HG03521 (cell line): ENCODE measurements around the gene ZNF362.
"Not testable (repeated sequence)": the region's sequence is repeated elsewhere in the genome, so short reads cannot be mapped to it uniquely, and the experiment has no call there.

Experiments
- ATAC-seq: cut with Tn5 transposase; IDR thresholded peaks from one replicate; pipeline ENCODE4 v1.9.1; 2021; ENCODE audit warnings: mild to moderate bottlenecking, moderate library complexity; ENCODE audit not compliant: unreplicated experiment

The ZNF362 gene, protein sequence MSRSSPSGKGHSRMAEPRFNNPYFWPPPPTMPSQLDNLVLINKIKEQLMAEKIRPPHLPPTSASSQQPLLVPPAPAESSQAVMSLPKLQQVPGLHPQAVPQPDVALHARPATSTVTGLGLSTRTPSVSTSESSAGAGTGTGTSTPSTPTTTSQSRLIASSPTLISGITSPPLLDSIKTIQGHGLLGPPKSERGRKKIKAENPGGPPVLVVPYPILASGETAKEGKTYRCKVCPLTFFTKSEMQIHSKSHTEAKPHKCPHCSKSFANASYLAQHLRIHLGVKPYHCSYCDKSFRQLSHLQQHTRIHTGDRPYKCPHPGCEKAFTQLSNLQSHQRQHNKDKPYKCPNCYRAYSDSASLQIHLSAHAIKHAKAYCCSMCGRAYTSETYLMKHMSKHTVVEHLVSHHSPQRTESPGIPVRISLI

DNA sequence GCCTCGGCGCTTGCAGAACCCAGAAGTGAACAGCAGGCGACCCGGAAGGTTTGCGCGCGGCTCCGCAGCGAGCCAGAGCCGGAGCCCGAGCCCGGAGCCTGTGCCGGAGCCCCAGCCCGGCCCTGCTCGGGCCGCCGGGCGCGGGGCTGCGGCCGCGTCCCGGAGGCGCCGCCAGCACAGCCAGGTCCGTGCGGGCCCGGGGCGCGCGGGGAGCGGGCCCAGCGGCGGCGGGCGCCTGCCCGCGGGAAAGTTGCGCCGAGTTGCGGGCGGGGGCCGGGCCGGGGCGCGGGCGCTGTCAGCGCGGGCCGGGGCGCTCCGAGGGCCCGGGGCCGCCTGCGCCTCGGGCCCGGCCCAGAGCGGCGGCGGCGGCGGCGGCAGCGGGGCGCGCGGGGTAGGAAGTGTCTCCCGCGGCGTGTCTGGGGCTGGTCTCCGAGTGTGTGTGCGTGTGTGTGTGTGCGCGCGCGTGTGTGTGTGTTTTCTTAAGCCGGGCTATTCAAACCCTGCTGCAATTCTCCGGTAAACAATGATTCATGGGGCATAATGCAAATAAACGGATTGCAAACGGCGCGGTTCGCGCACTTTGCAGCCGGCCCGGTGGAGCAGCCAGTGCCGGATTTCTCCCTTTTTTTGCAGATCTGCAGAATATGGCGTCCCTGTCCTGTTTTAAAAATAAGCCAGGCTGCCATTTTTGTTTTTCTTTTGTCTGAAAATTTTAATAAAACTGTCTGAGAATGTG lies at the start of gene ZNF362:
ZNF362 (plus strand) TSS at position 22 of the 736 bp plus-strand sequence. CDS start 14,083 bp downstream, outside the sequence.
- ATAC-seq: peak; percentile 52

DNA sequence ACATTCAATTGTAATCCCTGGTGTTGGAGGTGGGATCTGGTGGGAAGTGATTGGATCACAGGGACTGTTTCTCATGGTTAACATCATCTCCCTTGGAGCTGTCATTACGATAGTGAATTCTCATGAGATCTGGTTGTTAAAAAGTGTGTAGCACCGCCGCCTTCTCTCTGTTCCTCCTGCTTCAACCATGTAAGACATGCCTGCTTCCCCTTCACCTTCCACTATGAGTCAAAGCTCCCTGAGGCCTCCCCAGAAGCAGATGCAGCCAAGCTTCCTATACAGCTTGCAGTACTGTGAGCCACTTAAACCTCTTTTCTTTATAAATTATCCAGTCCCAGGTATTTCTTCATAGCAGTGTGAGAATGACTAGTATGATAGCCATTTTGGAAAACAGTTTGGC lies 44.3 kb upstream of the ZNF362 start:
- ATAC-seq: no peak

DNA sequence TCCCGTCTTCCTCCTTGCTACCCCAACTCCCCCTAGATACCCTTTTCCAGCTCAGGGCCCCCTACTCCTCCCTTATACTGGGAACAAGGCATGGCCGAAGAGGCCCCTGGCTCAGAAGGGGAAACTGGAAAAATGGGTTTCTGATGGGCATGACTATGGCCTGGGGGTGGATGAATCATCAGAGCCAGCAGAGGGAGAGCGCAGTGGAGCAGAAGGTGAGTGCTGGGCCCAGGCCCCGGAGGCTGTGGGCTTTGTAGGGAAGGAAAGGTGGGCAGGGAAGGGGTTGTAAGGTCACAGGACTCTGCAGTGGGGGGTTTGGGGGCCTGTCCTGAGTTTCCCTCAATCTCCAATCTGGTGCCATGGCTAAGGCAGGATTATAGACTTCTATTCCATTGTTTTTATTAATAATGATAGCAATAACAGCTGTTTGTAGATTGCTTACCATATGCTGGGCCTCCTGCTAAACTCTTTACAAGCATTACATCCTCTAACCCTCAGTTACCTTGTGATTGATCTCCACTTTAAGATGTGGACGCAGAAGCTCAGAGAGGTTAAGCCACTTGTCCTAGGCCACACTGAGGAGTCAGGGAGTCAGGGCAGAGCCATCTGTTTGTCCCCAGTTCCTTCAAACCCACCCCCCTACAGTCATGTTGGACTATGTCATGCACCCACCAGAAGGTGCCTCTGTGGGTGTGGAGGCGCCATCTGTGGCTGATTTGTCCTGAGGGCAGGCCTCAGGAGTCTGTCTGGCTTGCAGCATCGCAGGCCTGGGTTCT lies 36.2 kb upstream of the ZNF362 start:
- no peak for ATAC-seq

DNA sequence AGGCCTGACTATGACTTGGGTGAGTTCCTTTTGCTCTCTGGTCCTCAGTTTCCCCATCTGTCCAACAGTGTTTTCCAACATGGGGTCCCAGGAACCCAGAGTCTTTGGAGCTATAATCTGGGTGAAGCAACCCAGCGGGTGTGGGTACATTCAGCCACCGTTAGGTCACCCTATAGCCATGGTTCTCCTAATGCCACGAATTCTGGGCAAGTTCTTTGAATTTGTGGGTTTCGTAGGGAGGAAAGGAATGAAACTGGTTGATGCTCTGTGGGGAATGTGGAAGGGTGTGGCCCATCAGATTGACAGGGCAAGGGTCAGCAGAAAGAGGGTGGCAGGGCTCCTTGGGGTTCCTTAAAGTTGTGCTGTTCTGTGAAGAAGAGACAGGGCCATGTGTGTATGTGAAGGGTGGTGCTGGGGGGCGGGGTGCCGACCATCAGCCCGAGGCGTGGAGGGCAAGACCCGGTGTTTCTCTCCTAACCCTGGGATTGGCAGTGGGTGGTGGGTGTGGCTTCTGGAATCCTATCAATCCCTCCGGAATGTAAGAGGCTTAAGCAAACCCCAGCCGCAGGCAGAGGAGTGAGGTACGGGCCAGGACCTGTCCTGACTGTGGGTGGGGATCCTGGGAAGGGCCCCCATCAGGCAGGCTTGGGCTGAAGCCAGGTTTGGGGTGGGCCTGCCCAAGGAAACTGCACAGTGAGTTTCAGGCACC lies 35.5 kb upstream of the ZNF362 start:
- no peak for ATAC-seq

DNA sequence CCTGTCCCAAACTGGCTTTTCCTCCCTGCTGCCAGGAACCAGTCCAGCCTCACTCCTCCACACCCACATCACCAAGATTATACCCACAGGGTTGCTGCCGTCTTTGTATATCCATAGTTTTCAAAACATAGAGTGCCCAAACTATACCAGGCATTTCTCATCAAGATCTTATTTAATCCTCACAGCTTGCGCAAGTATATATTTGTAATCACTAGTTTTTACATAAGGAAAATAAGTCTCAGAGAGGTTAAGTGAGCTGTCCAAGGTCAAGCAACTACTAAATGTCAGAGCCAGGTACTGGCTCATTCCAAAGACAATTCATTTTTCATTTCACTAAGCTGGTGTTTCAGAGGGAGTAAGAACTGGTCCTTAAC lies 34.9 kb upstream of the ZNF362 start:
- ATAC-seq: no peak

DNA sequence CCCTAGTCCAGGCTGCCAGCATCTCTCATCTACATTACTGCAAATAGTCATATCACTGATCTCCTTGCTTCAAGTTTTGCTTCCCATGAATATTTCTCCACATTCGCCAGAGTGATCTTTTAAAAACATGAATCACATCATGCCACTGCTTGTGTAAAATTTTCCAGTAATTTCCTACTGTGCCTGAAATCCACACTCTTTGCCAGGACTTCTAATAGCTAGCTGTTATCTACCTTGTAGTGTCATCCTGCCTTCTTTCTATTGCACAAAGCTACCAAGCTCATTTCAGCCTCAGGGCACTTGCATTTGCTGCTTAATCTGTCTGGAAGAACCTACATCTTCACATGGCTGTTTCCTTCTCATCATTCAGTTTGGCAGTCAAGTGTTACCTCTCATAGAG lies 33.9 kb upstream of the ZNF362 start:
- ATAC-seq: no peak

DNA sequence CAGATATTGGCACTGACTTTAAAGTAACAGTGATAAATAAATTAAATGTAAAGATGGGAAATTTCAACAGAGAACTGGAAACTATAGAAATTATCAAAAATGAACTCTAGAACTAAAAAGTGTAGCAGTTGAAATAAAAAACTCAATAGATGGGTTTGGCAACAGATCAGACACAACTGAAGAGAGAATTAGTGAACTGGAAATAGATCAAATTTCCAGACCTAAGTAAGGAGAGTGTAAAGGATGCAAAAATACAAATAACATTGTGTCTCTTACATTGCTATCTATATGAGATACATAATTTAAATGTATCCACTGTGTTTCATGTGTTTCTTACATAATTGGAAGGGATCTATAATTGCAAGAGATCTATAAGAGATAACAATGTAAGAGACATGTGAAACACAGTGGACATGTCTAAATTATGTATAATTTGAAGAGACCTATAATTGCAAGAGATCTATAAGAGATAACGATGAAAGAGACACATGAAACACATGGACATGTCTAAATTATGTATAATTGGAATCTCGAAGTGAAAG lies 32.1 kb upstream of the ZNF362 start:
- no peak for ATAC-seq

DNA sequence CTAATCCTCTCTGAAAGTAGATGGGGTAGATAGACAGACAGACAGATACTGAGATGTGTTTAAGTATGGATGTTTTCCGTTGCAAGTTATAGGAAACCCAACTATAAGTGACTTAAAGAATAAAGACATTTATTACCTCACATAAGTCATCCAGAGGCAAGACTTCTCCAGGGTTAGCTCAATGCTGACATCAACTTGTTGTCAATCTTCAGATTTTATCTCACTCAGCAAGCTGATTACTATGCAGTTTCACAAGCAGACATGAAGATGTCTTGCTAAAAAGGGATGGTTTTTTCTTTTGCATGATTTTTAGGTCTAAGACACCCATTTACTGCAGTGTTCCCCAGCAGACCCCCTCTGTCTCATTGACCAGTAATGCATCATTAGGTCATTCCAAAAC lies 30.7 kb upstream of the ZNF362 start:
- ATAC-seq: no peak

DNA sequence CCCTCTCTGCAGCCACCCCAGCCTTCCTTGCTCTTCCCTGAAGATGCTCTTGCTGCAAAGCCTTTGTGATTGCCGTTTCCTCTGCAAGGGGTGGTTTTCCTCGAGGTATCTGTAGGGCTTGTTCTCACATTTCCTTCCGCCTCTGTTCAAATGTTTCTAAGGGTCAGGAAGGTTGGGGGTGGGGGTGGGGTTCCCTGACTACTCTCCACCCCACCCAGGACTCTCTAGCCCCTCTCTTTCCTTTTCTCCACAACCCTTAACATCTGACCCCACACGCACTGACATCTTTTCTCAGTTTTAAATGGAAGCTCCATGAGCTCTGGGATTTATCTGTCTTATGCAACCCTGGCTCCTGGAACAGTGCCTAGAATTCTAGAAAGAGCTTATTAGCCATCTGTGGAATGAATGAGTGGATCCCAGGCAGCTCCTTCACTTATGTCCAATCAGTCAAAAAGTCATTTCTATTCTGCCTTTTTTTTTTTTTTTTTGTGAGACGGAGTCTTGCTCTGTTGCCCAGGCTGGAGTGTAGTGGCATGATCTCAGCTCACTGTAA lies 27.3 kb upstream of the ZNF362 start:
- no peak for ATAC-seq

DNA sequence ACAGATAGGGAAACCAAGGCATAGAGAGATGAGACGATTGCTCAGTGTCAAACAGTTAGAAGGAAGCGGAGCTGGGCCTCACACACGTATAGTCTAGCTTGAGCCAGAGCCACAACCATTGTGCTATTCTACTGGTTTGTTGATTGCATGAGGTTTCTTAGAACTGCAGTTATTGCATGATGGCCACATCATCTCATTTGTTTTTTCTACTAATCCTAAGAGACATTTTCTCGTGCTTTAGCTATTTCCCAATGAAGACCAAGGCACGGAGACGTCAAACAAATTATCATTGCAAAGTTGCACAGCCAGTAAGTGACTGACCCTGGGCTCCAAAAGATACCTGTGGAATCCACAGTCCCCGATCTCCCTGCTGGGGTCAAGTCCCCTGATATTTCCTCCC lies 25.1 kb upstream of the ZNF362 start:
- ATAC-seq: no peak

DNA sequence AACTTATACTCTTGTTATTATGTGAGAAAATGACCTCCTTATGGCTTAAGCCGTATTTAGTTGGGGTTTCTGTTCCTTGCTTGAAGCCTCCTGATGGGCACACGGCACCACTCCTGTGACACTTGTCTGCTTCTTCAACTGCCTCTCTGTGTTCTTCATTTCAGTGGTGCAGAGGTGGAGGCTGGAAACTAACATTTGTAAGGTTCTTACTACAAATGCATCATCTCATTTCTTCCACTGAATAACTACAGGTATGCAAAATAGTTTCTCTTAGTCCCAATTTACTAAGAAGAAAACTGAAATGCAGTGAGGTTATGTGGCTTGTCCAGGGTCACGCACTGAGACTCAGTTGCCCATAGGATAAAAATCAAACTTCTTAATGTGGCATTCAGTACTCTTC lies 23.6 kb upstream of the ZNF362 start:
- ATAC-seq: no peak

DNA sequence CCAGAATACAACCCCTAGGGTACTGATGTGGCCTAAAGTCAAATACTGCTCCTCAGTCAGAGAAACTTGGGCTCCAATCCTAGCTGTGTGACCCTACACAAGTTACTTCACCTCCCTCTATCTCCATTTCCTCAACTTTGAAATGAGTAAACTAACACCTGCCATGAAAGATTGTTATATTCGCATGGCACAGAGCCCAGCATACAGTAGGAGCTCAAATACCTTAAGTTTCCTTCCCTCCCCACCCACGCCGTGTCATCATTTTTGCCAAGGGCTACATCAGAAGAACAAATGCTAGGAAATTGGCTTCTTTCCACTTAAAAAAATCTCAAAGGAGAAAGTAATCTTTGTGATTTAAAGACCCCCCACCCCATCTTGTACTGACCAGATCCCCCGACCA lies 22.2 kb upstream of the ZNF362 start:
- no peak for ATAC-seq

DNA sequence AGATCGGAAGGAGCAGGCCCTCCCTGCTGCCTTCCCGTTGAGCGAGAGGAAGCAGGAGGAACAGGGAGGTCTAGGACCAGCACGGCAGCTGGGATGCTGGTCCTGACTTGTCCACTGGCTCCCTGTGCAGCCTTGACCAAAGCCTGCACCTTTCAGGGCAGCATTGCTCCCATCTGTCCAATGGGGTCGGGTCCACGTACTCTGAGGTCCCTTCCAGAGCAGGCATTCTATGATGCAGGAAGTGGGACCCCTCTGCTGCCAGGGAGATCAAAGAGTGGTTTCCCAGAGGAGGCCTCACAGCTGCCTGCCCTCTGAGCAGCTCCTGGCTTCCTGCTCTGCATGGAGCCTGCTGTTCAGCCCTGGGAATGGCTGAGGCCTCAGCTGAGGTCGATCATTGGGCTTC lies 21.7 kb upstream of the ZNF362 start:
- ATAC-seq: no peak

DNA sequence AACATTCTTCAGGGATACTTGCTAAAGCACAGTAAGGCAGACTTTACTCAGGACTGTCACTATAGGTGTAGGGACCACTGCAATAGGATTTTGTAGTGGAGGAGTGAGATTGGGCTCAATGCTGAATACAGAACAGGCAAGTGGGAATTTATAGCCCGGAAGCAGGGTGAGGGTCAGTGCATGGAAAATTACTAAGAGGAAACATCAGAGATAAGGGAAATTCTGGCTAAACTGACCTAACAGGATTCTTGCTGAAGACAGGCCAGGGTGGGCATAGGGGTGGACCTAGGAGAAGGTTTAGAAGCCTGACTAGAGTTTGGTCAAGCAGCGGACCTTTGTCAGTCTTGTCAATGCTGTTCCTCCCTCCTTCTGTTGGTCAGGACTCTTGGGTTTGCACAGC lies 20.8 kb upstream of the ZNF362 start:
- no peak for ATAC-seq

DNA sequence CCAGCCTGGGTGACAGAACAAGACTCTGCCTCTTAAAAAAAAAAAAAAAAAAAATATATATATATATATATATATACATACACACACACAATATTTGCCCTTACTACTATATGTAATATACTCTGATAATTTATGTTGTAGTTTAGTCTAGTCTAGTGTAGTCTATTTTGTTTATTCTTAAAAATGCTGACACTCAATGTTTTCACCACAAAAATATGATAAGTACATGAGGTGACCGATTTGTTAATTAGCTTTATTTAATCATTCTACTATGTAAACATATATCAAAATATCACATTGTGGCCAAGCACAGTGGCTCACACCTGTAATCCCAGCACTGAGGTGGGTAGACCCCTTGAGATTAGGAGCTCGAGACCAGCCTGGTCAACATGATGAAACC lies 19.8 kb upstream of the ZNF362 start:
- no peak for ATAC-seq

DNA sequence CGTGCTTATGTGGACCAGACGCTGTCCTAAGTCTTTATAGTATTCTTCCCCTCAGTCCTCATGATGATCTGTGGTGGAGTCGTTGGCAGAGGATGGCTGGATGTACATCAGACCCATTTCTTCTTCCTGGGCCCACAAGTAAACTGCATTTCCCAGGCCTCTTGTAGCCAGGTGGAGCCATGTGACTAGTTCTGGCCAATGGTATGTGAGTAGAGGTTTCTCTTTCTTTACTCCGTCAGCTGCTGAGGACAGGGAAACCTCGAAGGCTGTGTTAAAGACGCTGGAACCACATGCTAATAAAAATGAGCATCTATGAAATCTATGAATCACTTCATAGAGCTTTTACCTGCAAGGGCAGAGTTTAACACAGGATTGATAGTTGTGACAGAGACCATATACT lies 18.7 kb upstream of the ZNF362 start:
- no peak for ATAC-seq

DNA sequence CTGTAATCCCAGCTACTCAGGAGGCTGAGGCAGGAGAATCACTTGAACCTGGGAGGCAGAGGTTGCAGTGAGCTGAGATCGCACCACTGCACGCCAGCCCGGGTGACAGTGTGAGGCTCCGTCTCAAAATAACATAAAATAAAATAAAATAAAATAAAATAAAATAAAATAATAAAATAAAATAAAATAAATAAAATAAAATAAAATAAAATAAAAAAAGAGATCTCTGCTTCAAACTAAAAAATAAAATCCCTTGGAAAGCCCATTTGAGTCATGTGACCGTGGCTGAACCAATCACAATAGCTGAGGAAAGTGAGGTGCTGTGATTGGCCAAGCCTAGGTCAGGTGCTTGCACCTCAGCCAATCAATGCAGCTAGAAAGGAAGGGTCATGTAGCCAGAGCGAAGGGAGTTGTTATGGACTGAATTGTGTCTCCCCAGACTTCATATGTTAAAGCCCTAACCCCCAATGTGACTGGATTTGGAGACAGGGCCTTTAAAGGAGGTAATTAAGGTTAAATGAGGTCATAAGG lies 18.0 kb upstream of the ZNF362 start:
- ATAC-seq: not testable (repeated sequence)

DNA sequence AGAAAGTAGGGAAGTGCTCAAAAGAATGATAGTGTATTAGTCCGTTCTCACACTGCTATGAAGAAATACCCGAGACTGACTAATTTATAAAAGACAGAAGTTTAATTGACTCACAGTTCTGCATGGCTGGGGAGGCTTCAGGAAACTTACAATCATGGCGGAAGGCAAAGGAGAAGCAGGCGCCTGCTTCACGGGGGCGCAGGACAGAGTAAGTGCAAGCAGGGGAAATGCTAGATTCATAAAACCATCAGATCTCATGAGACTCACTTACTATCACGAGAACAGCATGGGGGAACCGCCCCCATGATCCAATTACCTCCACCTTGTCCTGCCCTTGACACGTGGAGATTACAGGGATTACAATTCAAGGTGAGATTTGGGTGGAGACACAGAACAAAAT lies 16.9 kb upstream of the ZNF362 start:
- not testable (repeated sequence) for ATAC-seq

DNA sequence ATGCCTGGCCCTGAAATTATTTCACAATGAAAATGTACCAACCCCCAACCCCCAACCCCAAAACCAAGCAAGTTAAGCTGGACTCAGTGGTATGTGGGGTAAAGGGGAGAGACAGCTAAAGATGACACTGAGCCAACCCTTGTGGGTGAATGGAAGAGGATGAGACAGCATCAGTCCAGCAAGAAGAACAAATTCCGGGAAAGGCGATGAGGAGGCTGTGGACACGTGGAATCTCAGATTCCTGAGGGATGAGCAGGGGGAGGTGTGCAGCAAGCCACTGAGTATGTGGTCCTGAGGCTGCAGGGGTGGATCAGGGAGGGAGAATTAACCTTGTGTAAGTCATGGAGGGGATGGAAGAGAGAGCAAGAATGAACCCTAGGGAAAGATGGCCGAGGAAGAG lies 14.4 kb upstream of the ZNF362 start:
- ATAC-seq: no peak

DNA sequence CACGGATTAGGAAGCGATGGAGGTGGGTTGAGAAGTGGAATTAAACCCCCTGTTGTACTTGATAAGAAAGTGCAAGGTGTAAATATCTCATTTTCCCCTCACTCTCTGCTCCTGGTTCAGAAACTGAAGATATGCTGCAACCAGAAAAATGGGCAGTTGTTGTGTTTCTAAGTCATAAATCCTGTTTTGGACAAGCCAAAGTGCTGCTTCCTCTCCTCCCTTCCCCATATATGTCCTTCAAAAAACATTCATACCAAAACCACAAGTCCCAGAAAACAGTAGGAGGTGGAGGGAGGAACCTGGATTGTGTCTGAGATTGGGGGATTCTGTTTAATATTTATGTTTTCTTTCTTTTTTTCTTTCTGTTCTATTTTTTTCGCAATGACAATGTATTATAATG lies 13.6 kb upstream of the ZNF362 start:
- no peak for ATAC-seq
